NCI-H226 (cell line): ENCODE measurements around the gene ARFIP1.
A peak's percentile ranks its signal among the peaks of the same experiment; 100 is the strongest.
"Not testable (repeated sequence)": the region's sequence is repeated elsewhere in the genome, so short reads cannot be mapped to it uniquely, and the experiment has no call there.

Experiments used
- DNase-seq: peaks from one replicate; pipeline ENCODE4 v3.0.0-alpha.2; 2015

Gene ARFIP1

DNA sequence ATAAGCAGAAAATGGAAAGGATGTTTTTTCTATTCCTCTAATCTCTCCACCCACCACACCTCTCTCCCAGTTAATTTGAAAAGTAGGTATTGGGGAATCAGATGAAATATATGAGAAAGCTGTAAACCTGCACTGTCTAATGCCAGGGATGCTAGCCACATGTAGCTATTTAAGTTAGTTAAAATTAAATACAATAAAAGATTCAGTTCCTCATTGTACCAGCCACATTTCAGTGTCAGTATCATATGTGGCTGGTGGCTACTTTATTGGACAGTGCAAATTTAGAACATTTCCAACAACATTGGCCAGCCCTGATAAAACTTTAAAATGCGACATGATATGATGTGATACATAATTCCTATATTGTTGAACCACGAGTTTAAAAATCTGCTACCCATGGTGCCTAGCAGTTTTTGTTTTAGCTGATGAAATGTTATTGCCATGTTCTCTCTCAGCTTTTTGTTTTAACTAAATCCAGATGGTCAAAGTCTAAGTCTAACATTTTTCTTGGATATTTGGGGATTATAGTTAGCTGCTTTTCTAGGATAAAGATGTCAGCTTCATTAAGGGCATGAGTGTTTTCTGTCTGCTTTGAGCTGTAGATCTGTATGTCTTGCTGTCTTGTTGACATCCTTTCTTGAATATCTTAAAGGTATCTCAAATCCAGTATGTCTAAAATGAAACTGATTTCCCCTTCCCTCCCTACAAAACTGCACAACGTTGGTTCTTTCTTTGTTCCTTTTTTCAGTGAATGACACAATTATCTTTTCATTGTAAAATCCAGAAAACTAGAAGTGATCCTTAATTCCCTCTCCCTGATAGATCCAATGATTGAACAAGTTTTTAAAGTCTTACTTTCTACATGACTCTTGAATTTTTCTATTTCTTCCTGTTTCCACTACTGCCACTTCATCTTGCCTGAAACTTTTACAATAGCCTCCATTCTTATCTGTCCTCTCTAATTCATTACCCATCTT is 6.2 kb downstream of the ARFIP1 start:
- no peak for DNase-seq

DNA sequence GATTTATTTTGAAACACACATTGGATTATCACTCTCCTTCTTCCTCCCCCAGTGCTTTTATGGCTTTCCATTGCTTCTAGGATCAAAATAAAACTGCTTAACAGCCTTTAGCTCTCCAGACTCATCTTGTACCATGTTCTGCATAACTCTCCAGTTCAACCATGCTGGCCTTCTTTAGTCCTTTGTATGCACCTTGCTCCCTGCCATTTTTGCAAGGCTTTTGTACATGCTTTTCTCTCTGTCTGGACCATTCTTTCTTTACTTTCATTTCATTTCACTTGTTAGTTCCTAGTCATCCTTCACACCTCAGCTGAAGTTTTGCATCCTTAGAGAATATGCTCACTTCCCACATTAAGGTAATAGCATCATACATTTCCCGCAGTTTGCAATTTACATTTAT is 6.9 kb downstream of the ARFIP1 start:
- DNase-seq = no peak

DNA sequence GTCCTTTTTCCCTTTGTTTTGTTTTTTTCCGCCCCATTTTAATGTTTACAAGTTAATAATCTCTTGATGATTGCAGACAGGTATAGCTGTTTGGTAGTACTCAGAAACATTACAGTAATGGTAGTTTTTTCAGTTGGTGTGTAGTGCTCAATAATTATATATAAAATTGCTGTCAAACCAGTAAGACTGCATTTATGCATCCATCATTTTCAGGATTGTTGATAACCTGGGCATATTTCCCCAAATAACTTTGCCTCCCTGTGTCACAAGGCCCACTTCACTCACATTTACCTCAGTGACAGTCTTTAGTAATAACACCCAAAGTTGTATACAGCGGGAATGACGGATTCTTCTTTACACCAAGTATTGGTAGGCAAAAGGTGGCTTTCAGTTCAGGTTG is 16.1 kb downstream of the ARFIP1 start:
- DNase-seq = no peak

DNA sequence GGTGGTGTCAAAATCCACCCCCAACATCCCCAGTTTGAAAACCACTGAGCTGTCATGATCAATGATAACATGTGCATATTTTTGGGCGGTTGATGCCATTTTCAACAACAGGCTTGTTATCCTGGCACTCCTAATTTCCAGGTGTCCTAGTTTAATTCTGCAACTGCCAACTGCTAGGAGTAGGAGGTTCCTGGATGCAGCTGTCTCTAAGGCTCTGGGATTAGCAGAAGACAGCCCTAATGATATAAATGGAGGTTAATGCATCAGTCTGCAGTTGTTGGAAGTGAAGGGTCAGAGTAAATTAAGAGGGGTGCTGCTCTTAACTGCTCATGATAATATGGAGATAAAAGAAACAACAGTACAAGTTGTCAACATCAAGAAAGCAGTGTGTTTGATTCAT is 23.8 kb downstream of the ARFIP1 start:
- no peak for DNase-seq

DNA sequence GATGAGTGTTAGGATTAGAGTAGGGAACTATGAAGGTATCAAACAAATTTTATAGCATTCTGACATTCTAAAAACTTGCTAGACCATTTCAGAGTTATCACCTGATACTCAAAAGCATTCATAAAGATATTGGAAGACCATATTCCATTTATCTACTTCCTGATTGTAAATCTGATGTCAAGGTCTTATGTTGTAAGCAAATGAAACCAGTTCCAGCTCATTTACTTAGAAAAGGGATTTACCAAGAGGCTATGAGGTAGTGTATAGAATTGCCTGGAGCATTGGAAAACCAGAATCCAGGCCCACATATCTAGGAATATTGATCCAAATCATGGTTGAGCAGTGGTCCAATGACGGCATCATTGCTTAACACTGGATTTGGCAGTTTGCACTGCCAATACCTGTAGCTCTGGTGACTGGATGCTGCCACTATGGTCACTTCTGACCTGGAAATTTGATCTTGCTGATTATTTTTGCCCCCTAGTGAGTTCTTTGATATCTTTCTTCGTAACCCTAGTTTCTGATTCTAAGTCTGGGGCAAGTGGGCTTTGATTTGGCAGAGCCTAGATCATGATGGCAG is 25.4 kb downstream of the ARFIP1 start:
- DNase-seq = no peak

DNA sequence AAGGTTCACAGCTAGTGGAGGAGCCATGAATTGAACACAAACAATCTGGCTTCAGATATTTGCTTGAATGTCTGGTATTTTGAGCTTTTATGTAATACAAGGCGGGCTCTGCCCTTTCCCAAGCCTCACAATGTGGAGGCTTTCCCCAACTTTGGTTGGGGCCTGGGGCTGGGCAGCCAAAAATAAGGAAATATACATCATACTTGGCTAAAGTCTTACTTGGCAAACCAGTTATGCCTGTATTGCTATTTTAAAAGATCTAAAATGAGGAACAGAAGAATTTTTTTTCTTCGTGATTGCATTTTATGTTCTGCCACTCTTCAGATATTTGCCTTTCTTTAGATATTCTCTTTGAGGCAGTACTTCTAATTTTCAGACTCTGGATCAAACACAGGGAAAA is 26.1 kb downstream of the ARFIP1 start:
- DNase-seq = no peak

DNA sequence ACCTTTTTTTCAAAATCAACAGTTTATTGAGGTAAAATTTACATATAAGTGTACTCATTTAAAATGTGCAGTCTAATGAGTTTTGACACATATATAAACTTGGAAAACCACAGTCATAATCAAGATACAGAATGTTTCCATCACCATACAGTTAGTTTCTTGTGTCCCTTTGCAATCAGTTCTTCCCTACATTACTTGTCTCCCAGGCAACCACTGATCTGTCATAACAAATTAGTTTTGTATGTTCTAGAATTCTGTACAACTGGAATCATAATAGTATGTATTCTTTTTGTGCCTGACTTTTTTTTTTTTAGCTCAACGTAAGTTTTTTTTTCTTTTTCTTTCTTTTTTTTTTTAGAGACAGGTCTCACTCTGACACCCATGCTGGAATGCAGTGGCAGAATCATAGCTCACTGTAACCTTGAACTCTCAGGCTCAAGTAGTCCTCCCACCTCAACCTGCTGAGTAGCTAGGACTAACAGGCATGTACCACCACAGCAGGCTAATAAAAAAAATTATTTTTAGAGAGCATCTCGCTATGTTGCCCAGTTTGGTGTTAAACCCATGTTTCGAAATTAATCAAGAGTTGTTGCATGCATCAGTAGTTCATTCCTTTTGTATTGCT is 26.9 kb downstream of the ARFIP1 start:
- no peak for DNase-seq

DNA sequence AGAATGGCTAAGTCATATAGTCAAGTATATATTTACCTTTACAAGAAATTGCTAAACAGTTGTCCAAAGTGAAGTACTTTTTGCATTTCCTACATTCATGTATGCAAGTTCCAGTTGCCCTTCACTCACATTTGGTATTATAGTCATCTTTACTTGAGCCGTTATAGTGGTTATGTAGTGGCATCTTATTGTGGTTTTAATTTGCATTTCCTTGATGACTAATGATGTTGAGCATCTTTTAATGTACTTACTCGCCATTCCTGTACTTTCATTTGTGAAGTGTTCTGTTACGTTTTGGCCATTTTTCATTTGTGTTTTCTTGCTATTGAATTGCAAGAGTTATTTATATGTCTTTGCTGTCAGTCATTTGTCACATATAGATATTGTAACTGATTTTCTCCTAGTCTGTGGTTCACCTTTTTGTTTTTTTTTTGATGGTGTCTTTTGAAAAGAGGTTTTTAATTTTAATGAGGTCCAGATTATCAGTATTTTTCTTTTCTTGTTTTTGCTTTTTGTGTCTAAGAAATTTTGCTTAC is 27.6 kb downstream of the ARFIP1 start:
- no peak for DNase-seq

DNA sequence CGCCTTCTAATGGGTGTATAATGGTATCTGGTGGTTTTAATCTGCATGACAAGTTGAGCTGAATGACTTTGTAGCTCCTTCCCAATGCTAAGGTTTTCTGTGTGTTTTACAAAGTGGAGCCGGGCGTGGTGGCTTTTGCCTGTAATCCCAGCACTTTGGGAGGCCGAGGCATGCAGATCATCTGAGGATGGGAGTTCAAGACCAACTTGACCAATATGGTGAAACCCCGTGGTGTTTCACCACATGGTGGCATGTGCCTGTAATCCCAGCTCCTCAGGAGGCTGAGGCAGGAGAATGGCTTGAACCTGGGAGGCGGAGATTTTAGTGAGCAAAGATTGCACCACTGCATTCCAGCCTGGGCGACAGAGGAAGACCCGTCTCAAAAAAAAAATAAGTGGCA is 28.9 kb downstream of the ARFIP1 start:
- DNase-seq = no peak

DNA sequence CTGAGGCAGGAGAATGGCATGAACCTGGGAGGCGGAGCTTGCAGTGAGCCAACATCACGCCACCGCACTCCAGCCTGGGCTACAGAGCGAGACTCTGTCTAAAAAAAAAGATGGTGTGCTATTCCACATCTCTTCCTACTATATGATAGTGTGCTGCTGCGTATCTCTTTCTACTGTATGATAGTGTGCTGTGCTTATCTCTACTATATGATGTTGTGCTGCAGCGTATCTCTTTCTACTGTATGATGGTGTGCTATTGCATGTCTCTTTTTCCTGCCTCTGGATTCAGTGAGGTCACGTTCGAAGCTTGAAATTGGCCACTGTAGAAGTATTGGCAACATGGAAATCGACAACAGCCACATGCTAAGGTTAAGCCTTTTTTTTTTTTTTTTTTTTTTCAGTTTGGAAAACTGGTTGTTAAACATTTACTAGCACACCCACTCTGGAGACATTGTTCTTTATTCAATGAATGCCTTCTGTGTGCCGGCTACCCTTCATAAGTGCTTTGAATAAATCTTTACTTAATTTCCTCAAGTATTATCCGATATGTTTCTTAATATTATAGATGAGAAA is 31.0 kb downstream of the ARFIP1 start:
- DNase-seq = no peak

DNA sequence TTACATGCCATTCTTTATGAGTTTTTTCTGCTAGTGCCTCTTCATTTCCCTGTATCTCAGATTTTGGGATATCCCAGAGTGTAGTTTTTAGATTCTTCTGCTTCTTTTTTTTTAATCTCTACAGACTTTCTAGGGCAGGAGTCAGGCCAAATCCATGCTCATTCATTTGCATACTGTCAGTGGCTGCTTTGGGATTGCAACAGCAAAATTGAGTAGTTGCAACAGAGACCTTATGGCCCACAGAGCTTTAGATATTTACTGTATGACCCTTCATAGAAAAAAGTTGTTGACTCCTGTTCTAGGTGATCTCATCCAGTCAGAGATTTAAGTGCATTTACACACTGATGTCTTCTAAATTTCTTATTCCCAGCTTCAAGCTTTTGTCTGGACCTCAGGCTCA is 35.3 kb downstream of the ARFIP1 start:
- no peak for DNase-seq

DNA sequence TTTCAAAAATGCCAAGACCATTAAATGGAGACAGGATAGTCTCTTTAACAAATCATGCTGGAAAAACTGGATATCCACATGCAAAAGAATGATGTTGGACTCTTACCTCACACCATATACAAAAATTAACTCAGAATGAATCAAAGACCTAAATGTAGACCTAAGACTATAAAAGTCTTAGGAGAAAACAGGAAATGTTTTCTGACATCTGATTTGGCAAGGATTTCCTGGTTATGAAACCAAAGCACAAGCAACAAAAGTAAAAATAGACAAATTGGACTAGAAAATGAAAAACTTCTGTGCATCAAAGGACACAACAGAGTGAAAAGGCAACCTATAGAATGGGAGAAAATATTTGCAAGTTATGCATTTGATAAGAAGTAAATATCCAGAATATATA is 37.6 kb downstream of the ARFIP1 start:
- no peak for DNase-seq

DNA sequence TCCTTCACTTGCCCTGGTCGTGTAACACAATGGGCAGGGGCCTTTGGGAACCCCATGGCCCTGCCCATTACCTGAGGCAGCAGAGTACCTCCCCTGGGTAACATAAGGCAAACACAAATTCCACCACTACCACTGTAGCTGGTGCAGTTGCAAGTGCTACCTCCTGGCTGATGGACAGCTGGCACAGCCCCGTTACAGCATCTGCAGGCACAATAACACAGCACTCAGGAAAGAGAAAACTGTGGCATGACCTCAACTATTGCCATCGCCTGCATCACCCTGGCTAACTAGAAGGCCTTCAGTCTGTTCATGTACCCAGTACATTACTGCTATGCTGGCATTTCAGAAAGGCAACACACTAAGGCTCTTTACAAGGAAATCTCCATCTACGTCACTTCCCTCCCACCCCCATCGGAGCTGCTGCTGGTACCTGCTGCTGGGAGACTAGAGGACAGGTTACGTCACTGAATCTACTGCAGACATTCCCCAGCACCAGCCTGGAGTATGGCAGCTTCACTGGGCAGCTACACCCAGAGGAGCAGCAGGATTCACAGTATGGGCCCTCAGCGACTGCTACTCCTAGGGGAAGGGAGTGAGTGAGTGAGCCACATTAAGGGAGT is 39.4 kb downstream of the ARFIP1 start:
- no peak for DNase-seq

DNA sequence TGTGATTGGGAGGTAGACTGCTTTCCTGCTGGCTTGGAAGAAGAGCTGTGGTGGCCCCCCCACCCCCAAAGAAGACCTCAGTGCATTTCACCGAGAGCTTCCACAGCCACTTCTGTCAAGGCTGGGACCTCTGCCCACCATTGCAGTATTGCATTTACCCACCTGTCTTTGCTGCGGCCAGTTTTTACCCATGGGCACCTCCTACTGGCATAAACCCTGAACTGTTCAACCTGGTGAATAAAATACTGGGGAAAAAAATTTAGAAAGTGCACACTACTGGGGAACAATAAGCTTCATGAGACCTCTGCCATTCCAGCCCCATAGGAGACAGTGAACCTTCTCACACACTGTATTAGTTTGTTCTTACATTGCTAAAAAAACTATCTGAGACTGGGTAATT is 40.3 kb downstream of the ARFIP1 start:
- no peak for DNase-seq

DNA sequence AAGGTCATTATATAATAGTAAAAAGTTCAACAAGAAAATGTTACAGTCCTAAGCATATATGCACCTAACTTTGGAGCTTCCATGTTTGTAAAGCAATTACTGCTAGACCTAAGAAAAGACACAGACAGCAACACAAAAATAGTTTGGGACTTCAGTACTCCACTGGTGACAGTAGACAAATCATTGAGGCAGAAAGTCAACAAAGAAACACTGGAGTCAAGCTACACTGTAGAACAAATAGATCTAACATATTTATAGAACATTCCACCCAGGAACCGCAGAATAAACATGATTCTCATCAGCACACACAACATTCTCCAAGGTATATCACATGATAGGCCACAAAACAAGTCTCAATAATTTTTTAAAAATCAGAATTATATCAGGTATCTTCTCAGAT is 42.6 kb downstream of the ARFIP1 start:
- DNase-seq = no peak

DNA sequence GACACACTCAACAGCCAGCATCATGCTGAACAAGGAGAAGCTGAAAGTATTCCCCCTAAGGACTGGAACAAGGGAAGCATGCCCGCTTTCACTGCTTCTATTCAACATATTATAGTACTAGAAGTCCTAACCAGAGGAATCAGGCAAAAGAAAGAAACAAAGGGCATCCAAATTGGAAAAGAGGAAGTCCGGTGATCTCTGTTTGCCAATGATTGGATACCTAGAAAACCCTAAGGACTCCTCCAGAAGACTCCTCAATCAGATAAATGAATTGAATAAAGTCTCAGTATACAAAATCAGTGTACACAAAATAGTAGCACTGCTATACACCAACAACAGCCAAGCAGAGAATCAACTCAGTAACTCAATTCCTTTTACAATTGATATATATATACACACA is 44.8 kb downstream of the ARFIP1 start:
- DNase-seq = no peak

DNA sequence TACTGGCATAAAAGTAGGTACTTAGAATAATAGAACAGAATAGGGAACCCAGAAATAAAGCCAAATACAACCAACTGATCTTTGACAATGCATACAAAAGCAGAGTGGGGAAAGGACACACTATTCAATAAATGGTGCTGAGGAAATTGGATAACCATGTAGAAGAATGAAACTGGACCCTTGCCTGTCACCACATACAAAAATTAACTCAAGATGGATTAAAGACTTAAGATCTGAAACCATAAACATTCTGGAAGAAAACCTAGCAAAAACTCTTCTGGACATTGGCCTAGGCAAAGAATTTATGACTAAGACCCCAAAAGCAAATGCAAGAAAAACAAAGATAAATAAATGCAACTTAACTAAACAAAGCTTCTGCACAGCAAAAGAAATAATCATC is 45.6 kb downstream of the ARFIP1 start:
- DNase-seq = no peak

DNA sequence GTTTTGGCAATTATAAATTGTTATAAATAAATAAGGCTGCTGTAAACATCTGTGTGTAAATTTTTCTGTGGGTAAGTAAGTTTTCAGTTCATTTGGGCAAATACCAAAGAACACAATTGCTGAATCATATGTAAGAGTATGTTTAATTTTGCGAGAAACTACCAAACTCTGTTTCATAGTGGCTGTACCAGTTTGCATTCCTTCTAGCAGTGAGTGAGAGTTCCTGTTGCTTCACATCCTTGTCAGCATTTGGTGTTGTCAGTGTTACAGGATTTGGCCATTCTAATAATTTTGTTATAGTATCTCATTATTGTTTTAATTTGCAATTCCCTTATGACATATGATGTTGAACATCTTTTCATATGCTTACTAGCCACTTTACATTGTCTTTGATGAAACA is 48.4 kb downstream of the ARFIP1 start:
- DNase-seq = no peak

DNA sequence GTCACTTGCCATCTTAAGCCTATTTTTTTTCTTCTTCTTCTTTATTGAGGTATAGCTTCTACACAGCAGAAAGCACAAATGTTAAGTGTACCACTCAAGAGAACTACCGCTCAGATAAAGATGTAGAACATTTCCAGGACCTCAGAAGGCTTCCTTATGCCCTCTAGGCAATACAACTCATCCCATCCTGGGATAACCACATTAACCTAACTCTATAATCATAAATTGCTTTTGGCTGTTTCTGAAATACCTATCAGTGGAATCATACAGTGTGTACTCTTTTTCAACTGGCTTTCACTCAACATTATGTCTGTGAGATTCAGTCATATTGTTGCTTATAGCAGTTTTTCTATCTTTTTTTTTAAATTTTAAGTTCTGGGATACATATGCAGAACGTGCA is 51.7 kb downstream of the ARFIP1 start:
- peak; percentile 27 for DNase-seq

DNA sequence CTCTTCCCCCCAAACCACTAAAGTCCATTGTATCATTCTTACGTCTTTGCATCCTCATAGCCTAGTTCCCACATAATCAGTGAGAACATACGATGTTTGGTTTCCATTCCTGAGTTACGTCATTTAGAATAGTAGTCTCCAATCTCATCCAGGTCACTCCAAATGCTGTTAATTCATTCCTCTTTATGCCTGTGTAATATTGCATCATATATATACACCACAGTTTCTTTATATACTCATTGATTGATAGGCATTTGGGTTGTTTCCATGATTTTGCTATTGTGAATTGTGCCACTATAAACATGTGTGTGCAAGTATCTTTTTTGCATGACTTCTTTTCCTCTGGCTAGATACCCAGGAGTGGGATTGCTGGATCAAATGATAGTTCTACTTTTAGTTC is 57.2 kb downstream of the ARFIP1 start:
- no peak for DNase-seq

DNA sequence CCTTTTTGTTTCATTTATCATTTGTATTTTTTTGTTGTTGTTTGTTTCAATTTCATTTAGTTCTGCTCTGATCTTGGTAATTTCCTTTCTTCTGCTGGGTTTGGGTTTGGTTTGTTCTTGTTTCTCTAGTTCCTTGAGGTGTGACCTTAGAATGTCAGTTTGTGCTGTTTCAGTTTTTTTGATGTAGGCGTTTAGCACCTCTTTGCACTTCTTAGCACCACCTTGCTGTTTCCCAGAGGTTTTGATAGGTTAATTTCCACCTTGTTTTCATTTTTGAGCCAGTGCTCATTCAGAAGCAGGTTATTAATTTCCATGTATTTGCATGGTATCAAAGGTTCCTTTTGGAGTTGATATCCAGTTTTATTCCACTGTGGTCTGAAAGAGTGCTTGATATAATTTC is 60.0 kb downstream of the ARFIP1 start:
- not testable (repeated sequence) for DNase-seq

DNA sequence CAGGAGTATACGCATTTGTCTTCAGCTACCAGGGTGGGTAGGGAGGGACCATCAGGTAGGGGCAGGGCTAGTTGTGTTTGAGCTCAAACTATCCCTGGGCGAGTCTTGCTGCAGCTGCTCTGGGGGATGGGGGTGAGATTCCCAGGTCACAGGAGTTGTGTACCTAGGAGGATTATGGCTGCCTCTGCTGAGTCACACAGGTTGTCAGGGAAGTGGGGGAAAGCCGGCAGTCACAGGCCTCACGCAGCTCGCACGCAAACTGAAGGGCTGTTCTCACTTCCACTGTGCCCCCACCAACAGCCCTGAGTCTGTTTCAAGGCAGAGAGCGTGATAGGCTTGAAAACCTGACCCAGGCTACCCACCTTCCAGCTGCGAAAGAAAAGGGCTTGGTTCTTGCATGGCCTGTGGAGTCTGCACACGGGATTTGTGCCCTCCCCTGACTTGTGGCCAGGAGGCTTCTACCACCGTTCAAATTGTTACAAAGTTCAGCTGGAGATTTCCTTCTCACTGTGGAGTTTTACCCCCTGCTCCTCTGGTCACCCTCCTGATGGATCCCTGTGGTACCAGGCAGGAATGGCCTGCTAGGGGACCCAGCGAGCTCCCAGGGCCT is 63.8 kb downstream of the ARFIP1 start:
- no peak for DNase-seq

DNA sequence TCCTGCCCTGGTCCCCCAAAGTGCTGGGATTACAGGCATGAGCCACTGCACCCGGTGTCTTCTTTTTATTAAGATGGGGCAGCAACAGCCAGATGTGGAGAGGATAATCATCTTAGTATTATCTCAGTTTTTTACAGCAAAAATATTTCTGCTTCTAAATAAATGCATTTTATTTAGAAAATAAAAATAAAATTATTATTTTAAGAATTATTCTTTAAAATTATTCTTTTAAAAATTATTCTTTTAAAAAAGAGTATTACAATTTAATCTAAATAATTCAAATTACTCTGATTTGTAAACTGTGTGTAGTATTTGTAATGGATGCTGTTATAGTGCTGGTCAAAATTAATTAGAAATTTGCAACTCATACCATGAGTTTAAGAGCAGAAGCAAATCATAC is 67.6 kb downstream of the ARFIP1 start:
- no peak for DNase-seq
